GM23338 (cell line): ENCODE data around the gene FYTTD1. TPM values are rescaled to one million over a fixed set of nuclear protein-coding genes. Genes with fewer than 3 reads are reported as not detected.

ENCODE experiments used
- ATAC-seq: fragments of 200-7000 bp; cut with Tn5 transposase; 3 replicates; pipeline ENCODE4 v1.9.1; 2020
- DNase-seq: peaks from one replicate; pipeline ENCODE4 v3.0.0-alpha.2; 2015; ENCODE audit warnings: low spot score
- H2AFZ ChIP-seq: fragments of 200-600 bp; sonication (generic); 2 replicates; pipeline ENCODE4 v1.8.0; 2016; ENCODE audit warnings: antibody characterized with exemption, mild to moderate bottlenecking, moderate library complexity
- H3F3A ChIP-seq: fragments of 200-600 bp; sonication (generic); replicated peaks from 2 replicates; pipeline ENCODE4 v1.8.0; 2017; ENCODE audit warnings: antibody characterized with exemption, mixed run types, low read depth
- H3K27ac ChIP-seq: fragments of 200-600 bp; sonication (generic); 2 replicates; pipeline ENCODE4 v1.6.1; 2016; ENCODE audit warnings: low read depth
- H3K27me3 ChIP-seq: fragments of 200-600 bp; sonication (generic); 2 replicates; pipeline ENCODE4 v1.8.0; 2016; ENCODE audit warnings: mild to moderate bottlenecking, mixed run types, moderate library complexity; ENCODE audit not compliant: insufficient read depth
- H3K36me3 ChIP-seq: fragments of 200-600 bp; sonication (generic); 2 replicates; pipeline ENCODE4 v1.8.0; 2016; ENCODE audit warnings: mild to moderate bottlenecking; ENCODE audit not compliant: insufficient read depth
- H3K4me1 ChIP-seq: fragments of 200-600 bp; sonication (generic); 2 replicates; pipeline ENCODE4 v1.8.0; 2016; ENCODE audit warnings: mild to moderate bottlenecking, moderate library complexity; ENCODE audit not compliant: insufficient read depth
- H3K4me2 ChIP-seq: fragments of 200-600 bp; sonication (generic); 2 replicates; pipeline ENCODE4 v1.7.1; 2017; ENCODE audit warnings: mixed run types
- H3K4me3 ChIP-seq: fragments of 200-600 bp; sonication (generic); 2 replicates; pipeline ENCODE4 v1.6.1; 2016; ENCODE audit warnings: mixed run types
- H3K79me2 ChIP-seq: fragments of 200-600 bp; sonication (generic); replicated peaks from 2 replicates; pipeline ENCODE4 v1.8.0; 2017; ENCODE audit warnings: mild to moderate bottlenecking; ENCODE audit not compliant: insufficient read depth
- H3K9me2 ChIP-seq: fragments of 200-600 bp; sonication (generic); 2 replicates; pipeline ENCODE4 v1.8.0; 2017; ENCODE audit not compliant: insufficient read depth
- H4K20me1 ChIP-seq: fragments of 200-600 bp; sonication (generic); replicated peaks from 2 replicates; pipeline ENCODE4 v1.8.0; 2017; ENCODE audit warnings: mild to moderate bottlenecking; ENCODE audit not compliant: insufficient read depth
- H3K27ac Mint-ChIP-seq: 2 replicates; pipeline ENCODE4 v1.8.0; 2020; ENCODE audit warnings: inconsistent platforms, mild to moderate bottlenecking, moderate library complexity, mixed read lengths
- H3K27me3 Mint-ChIP-seq: 3 replicates; pipeline ENCODE4 v1.8.0; 2022; ENCODE audit warnings: low read depth, mild to moderate bottlenecking, moderate library complexity, mixed read lengths, inconsistent platforms; ENCODE audit not compliant: insufficient read depth, poor library complexity
- H3K36me3 Mint-ChIP-seq: 3 replicates; pipeline ENCODE4 v1.8.0; 2021; ENCODE audit warnings: low read depth, mild to moderate bottlenecking, inconsistent platforms, moderate library complexity, mixed read lengths
- H3K4me1 Mint-ChIP-seq: 3 replicates; pipeline ENCODE4 v1.8.0; 2020; ENCODE audit warnings: mild to moderate bottlenecking, inconsistent platforms, mixed read lengths
- H3K4me3 Mint-ChIP-seq: 3 replicates; pipeline ENCODE4 v1.8.0; 2021; ENCODE audit warnings: moderate library complexity, mild to moderate bottlenecking, inconsistent platforms, mixed read lengths
- H3K9me3 Mint-ChIP-seq: 3 replicates; pipeline ENCODE4 v1.8.0; 2020; ENCODE audit warnings: moderate library complexity, mild to moderate bottlenecking, inconsistent platforms, mixed read lengths
- EZH2phosphoT487 ChIP-seq: fragments of 200-600 bp; sonication (generic); IDR thresholded peaks from one replicate; pipeline ENCODE4 v1.8.1; 2018; ENCODE audit warnings: antibody characterized with exemption; ENCODE audit not compliant: unreplicated experiment
- NANOG ChIP-seq: IDR thresholded peaks from 2 replicates; pipeline ENCODE4 v1.6.1; 2016; ENCODE audit warnings: antibody characterized with exemption, borderline replicate concordance
- REST ChIP-seq: IDR thresholded peaks from one replicate; pipeline ENCODE4 v1.6.1; 2018; ENCODE audit warnings: antibody characterized with exemption; ENCODE audit not compliant: unreplicated experiment
- ZNF114 ChIP-seq: fragments of 250-450 bp; sonication (Bioruptor Pico); IDR thresholded peaks from 2 replicates; pipeline ENCODE4 v1.5.0; 2020; ENCODE audit warnings: mild to moderate bottlenecking, moderate library complexity
- ZNF331 ChIP-seq: fragments of 250-450 bp; sonication (Bioruptor Pico); IDR thresholded peaks from 2 replicates; pipeline ENCODE4 v1.5.0; 2020; ENCODE audit warnings: low read depth, mild to moderate bottlenecking, moderate library complexity
- polyA plus RNA-seq: library from polyadenylated mRNA; unstranded; fragments of >200 nt; fragmentation: Nextera tagmentation; extraction: Ambion mirVana; gene quantifications from 2 replicates; pipeline ENCODE4 v1.2.1, GENCODE V29; 2016
- total RNA-seq: library from RNA; depleted of rRNA; stranded (reverse); fragments of >200 nt; shearing (Covaris generic); gene quantifications from 2 replicates; pipeline ENCODE4 v1.2.3, GENCODE V29; 2014
- TF ChIP-seq, protein P1 (sequence below): fragments of 250-450 bp; sonication (Bioruptor Pico); IDR thresholded peaks from 2 replicates; pipeline ENCODE4 v1.5.0; 2020; ENCODE audit warnings: mild to moderate bottlenecking, moderate library complexity
- TF ChIP-seq, protein P2 (sequence below): IDR thresholded peaks from 2 replicates; pipeline ENCODE4 v1.6.1; 2016; ENCODE audit warnings: antibody characterized with exemption
- TF ChIP-seq, protein P3 (sequence below), 2 experiments: fragments of 200-600 bp in 1 of 2; sonication (generic) in 1 of 2; conservative IDR thresholded peaks; 2 replicates each; pipeline versions ENCODE4 v1.5.1 to v1.6.1; 2016 to 2017; ENCODE audit warnings: antibody characterized with exemption in 2 of 2, low read depth in 2 of 2, mild to moderate bottlenecking in 2 of 2, moderate library complexity in 1 of 2

FYTTD1 gene
- total and polyA plus RNA-seq, 2 experiments from 2014 or later = 13.7 to 14.8 TPM

GRCh38 chr3:197753263-197753662, 3.6 kb downstream of the FYTTD1 start (continued):
- TF ChIP-seq, protein P1, sequence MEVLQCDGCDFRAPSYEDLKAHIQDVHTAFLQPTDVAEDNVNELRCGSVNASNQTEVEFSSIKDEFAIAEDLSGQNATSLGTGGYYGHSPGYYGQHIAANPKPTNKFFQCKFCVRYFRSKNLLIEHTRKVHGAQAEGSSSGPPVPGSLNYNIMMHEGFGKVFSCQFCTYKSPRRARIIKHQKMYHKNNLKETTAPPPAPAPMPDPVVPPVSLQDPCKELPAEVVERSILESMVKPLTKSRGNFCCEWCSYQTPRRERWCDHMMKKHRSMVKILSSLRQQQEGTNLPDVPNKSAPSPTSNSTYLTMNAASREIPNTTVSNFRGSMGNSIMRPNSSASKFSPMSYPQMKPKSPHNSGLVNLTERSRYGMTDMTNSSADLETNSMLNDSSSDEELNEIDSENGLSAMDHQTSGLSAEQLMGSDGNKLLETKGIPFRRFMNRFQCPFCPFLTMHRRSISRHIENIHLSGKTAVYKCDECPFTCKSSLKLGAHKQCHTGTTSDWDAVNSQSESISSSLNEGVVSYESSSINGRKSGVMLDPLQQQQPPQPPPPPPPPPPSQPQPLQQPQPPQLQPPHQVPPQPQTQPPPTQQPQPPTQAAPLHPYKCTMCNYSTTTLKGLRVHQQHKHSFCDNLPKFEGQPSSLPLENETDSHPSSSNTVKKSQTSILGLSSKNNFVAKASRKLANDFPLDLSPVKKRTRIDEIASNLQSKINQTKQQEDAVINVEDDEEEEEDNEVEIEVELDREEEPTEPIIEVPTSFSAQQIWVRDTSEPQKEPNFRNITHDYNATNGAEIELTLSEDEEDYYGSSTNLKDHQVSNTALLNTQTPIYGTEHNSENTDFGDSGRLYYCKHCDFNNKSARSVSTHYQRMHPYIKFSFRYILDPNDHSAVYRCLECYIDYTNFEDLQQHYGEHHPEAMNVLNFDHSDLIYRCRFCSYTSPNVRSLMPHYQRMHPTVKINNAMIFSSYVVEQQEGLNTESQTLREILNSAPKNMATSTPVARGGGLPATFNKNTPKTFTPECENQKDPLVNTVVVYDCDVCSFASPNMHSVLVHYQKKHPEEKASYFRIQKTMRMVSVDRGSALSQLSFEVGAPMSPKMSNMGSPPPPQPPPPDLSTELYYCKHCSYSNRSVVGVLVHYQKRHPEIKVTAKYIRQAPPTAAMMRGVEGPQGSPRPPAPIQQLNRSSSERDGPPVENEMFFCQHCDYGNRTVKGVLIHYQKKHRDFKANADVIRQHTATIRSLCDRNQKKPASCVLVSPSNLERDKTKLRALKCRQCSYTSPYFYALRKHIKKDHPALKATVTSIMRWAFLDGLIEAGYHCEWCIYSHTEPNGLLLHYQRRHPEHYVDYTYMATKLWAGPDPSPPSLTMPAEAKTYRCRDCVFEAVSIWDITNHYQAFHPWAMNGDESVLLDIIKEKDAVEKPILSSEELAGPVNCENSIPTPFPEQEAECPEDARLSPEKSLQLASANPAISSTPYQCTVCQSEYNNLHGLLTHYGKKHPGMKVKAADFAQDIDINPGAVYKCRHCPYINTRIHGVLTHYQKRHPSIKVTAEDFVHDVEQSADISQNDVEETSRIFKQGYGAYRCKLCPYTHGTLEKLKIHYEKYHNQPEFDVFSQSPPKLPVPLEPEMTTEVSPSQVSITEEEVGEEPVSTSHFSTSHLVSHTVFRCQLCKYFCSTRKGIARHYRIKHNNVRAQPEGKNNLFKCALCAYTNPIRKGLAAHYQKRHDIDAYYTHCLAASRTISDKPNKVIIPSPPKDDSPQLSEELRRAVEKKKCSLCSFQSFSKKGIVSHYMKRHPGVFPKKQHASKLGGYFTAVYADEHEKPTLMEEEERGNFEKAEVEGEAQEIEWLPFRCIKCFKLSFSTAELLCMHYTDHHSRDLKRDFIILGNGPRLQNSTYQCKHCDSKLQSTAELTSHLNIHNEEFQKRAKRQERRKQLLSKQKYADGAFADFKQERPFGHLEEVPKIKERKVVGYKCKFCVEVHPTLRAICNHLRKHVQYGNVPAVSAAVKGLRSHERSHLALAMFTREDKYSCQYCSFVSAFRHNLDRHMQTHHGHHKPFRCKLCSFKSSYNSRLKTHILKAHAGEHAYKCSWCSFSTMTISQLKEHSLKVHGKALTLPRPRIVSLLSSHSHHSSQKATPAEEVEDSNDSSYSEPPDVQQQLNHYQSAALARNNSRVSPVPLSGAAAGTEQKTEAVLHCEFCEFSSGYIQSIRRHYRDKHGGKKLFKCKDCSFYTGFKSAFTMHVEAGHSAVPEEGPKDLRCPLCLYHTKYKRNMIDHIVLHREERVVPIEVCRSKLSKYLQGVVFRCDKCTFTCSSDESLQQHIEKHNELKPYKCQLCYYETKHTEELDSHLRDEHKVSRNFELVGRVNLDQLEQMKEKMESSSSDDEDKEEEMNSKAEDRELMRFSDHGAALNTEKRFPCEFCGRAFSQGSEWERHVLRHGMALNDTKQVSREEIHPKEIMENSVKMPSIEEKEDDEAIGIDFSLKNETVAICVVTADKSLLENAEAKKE (CRISPR knock-in tag) = no peak
- TF ChIP-seq ZNF114 (CRISPR knock-in tag) = no peak

DNA sequence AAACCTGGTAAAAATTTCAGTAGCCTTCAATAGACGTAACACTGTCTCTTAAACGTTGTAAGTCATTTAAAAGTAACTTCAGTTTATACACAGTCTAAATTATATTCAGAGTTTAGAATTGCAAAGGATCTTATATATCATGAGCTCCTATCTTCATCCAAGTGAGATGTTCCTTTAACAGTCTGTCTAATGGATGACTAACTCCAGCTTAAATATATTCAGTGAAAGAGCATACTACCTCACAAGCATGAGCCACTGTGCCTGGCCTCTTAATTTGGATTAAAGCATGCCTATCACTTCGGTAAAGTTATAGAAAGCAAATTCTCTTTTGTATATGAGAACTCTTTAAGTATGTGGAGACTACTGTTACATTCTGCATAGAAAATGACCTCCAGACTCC, 7.0 kb downstream of the FYTTD1 start:
- no peaks in the 10 kb centered on the region for H3K36me3 Mint-ChIP-seq
- ATAC-seq = no peak
- TF ChIP-seq EZH2phosphoT487 = no peak
- TF ChIP-seq, protein P2, sequence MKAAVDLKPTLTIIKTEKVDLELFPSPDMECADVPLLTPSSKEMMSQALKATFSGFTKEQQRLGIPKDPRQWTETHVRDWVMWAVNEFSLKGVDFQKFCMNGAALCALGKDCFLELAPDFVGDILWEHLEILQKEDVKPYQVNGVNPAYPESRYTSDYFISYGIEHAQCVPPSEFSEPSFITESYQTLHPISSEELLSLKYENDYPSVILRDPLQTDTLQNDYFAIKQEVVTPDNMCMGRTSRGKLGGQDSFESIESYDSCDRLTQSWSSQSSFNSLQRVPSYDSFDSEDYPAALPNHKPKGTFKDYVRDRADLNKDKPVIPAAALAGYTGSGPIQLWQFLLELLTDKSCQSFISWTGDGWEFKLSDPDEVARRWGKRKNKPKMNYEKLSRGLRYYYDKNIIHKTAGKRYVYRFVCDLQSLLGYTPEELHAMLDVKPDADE = no peak
- TF ChIP-seq REST = no peak
- no peak for TF ChIP-seq ZNF331 (CRISPR knock-in tag)
- TF ChIP-seq NANOG = no peak
- TF ChIP-seq, protein P3, sequence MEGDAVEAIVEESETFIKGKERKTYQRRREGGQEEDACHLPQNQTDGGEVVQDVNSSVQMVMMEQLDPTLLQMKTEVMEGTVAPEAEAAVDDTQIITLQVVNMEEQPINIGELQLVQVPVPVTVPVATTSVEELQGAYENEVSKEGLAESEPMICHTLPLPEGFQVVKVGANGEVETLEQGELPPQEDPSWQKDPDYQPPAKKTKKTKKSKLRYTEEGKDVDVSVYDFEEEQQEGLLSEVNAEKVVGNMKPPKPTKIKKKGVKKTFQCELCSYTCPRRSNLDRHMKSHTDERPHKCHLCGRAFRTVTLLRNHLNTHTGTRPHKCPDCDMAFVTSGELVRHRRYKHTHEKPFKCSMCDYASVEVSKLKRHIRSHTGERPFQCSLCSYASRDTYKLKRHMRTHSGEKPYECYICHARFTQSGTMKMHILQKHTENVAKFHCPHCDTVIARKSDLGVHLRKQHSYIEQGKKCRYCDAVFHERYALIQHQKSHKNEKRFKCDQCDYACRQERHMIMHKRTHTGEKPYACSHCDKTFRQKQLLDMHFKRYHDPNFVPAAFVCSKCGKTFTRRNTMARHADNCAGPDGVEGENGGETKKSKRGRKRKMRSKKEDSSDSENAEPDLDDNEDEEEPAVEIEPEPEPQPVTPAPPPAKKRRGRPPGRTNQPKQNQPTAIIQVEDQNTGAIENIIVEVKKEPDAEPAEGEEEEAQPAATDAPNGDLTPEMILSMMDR (conservative IDR thresholded peaks at IDR 0.05; ENCODE audit: low read depth in 2 of 2) = no peak

More for the DNA sequence above, 7.0 kb downstream of the FYTTD1 start:
- H3F3A ChIP-seq = no peaks in the 10 kb centered on the region
- no peak overlapping the region for H3K27ac Mint-ChIP-seq
- H3K4me1 ChIP-seq = no peaks in the 10 kb centered on the region
- no peaks in the 10 kb centered on the region for H3K36me3 ChIP-seq
- H3K4me2 ChIP-seq = no peak overlapping the region
- peaks cover 14% of the 10 kb centered on the region for H3K27me3 ChIP-seq
- H3K4me1 Mint-ChIP-seq = peaks cover 2% of the 10 kb centered on the region; the same call in 1 of the 3 replicates
- peaks cover 37% of the 10 kb centered on the region for H3K79me2 ChIP-seq
- H2AFZ ChIP-seq = no peak overlapping the region
- H3K27me3 Mint-ChIP-seq = peaks cover 4% of the 10 kb centered on the region
- peaks cover 7% of the 10 kb centered on the region; the same call in 1 of the 2 replicates for H3K9me2 ChIP-seq
- no peak overlapping the region for H3K4me3 ChIP-seq
- H3K4me3 Mint-ChIP-seq = no peak overlapping the region
- H3K9me3 Mint-ChIP-seq = no peaks in the 10 kb centered on the region
- peaks cover 5% of the 10 kb centered on the region; the same call in 1 of the 2 replicates for H4K20me1 ChIP-seq
- no peak for DNase-seq
- H3K27ac ChIP-seq = no peak overlapping the region
